HepG2 (cell line): Measurements from ENCODE around the gene NFAT5. TPM values are rescaled to one million over a fixed set of nuclear protein-coding genes. Genes with fewer than 3 reads are reported as not detected.

Experiments used
- E2F2 ChIP-seq: sonication (generic); formaldehyde crosslinking; IDR thresholded peaks from 2 replicates; pipeline ENCODE4 v1.4.0; 2020; ENCODE audit warnings: missing genetic modification reagents, borderline replicate concordance
- GLI4 ChIP-seq: sonication (generic); formaldehyde crosslinking; IDR thresholded peaks from 2 replicates; pipeline ENCODE4 v1.5.1; 2020; ENCODE audit warnings: missing genetic modification reagents, mild to moderate bottlenecking, moderate library complexity, borderline replicate concordance
- KAT2B ChIP-seq: fragments of 150-350 bp; IDR thresholded peaks from 2 replicates; pipeline ENCODE4 v1.6.1; 2014; ENCODE audit warnings: low read depth, low read length, borderline replicate concordance
- NR2F6 ChIP-seq, 2 experiments: IDR thresholded peaks; 2 replicates each; pipeline ENCODE4 v1.6.1; 2016; ENCODE audit warnings: antibody characterized with exemption in 1 of 2, mild to moderate bottlenecking in 1 of 2
- RARG ChIP-seq: sonication (generic); formaldehyde crosslinking; IDR thresholded peaks from 2 replicates; pipeline ENCODE4 v1.4.0; 2020; ENCODE audit warnings: low read depth, mild to moderate bottlenecking, missing genetic modification reagents
- REPIN1 ChIP-seq: sonication (generic); formaldehyde crosslinking; IDR thresholded peaks from 2 replicates; pipeline ENCODE4 v1.8.0; 2022; ENCODE audit warnings: missing genetic modification reagents, low read depth, mild to moderate bottlenecking, borderline replicate concordance
- SAP130 ChIP-seq: IDR thresholded peaks from 2 replicates; pipeline ENCODE4 v1.6.1; 2016; ENCODE audit warnings: low read depth
- SNRNP70 ChIP-seq: fragments of 200-400 bp; formaldehyde crosslinking; IDR thresholded peaks from 2 replicates; pipeline ENCODE4 v1.6.1; 2017; ENCODE audit warnings: mild to moderate bottlenecking, low read depth, low read length, moderate library complexity
- TAF15 ChIP-seq: fragments of 200-400 bp; formaldehyde crosslinking; IDR thresholded peaks from one replicate; pipeline ENCODE4 v1.6.1; 2018; ENCODE audit warnings: mild to moderate bottlenecking, low read depth, low read length; ENCODE audit not compliant: poor library complexity, severe bottlenecking
- U2AF1 ChIP-seq: fragments of 200-400 bp; formaldehyde crosslinking; optimal IDR thresholded peaks from 2 replicates; pipeline ENCODE3; 2017; ENCODE audit warnings: mild to moderate bottlenecking, low read depth, low read length
- YEATS2 ChIP-seq: sonication (generic); formaldehyde crosslinking; IDR thresholded peaks from 2 replicates; pipeline ENCODE4 v1.4.0; 2020; ENCODE audit warnings: missing genetic modification reagents, borderline replicate concordance
- ZBTB20 ChIP-seq: sonication (generic); formaldehyde crosslinking; IDR thresholded peaks from 2 replicates; pipeline ENCODE4 v1.8.1; 2023; ENCODE audit warnings: missing genetic modification reagents, low read depth, mild to moderate bottlenecking, borderline replicate concordance
- ZNF142 ChIP-seq: sonication (generic); formaldehyde crosslinking; IDR thresholded peaks from 2 replicates; pipeline ENCODE4 v1.4.0; 2020; ENCODE audit warnings: missing genetic modification reagents
- ZNF230 ChIP-seq: sonication (generic); formaldehyde crosslinking; IDR thresholded peaks from 2 replicates; pipeline ENCODE4 v1.4.0; 2020; ENCODE audit warnings: mild to moderate bottlenecking, missing genetic modification reagents
- ZNF331 ChIP-seq: sonication (generic); formaldehyde crosslinking; IDR thresholded peaks from 2 replicates; pipeline ENCODE4 v1.4.0; 2020; ENCODE audit warnings: missing genetic modification reagents
- ZNF484 ChIP-seq: sonication (generic); formaldehyde crosslinking; IDR thresholded peaks from 2 replicates; pipeline ENCODE4 v1.5.1; 2020; ENCODE audit warnings: mild to moderate bottlenecking, low read depth, missing genetic modification reagents, borderline replicate concordance
- ZNF710 ChIP-seq: sonication (generic); formaldehyde crosslinking; IDR thresholded peaks from 2 replicates; pipeline ENCODE4 v1.5.0; 2020; ENCODE audit warnings: mild to moderate bottlenecking, missing genetic modification reagents, borderline replicate concordance
- ZSCAN9 ChIP-seq: IDR thresholded peaks from 2 replicates; pipeline ENCODE4 v1.6.1; 2016; ENCODE audit warnings: borderline replicate concordance
- polyA plus RNA-seq, 8 experiments: library from polyadenylated mRNA; depleted of rRNA in 3 of 8; stranded (reverse) in 7 of 8; unstranded in 1 of 8; fragments of >200 nt; fragmentation: Illumina TruSeq in 4 of 8; extraction: Trizol in 4 of 8; gene quantifications; 2 replicates each; pipeline versions ENCODE4 v1.2.1 to v1.2.3, GENCODE V29; 2011 to 2016; ENCODE audit warnings: low read depth in 4 of 8, missing spikeins in 1 of 8, mixed read lengths in 1 of 8; ENCODE audit not compliant: insufficient read depth in 1 of 8
- total RNA-seq, 5 experiments: library from RNA; depleted of rRNA; stranded (reverse); fragments of >200 nt; fragmentation: Illumina TruSeq; extraction: Trizol; gene quantifications; 2 replicates each; pipeline ENCODE4 v1.2.3, GENCODE V29; 2016; ENCODE audit warnings: low read depth in 1 of 5

Gene NFAT5
- total and polyA plus RNA-seq, 2 of the 13 experiments (the other 11 are each of a cell fraction or from before 2014, with no cell fraction given) = 20.5 to 54.3 TPM

- no peak for TF ChIP-seq ZNF142 (CRISPR knock-in tag)
- no peak for TF ChIP-seq SNRNP70
- TF ChIP-seq ZNF230 = no peak
- 0 out of 2 replicates have a peak, but pooled peaks have one; percentile 0 for TF ChIP-seq SAP130 (CRISPR knock-in tag)
- no peak for TF ChIP-seq GLI4
- TF ChIP-seq ZSCAN9 (CRISPR knock-in tag) = 0 out of 2 replicates have a peak, but pooled peaks have one; percentile 17
- no peak for TF ChIP-seq REPIN1
- no peak for TF ChIP-seq ZBTB20 (CRISPR knock-in tag)
- no peak for TF ChIP-seq ZNF710 (CRISPR knock-in tag)
- TF ChIP-seq ZNF484 = no peak
- no peak for TF ChIP-seq E2F2 (CRISPR knock-in tag)
- TF ChIP-seq YEATS2 (CRISPR knock-in tag) = no peak
- no peak for TF ChIP-seq U2AF1
- no peak for TF ChIP-seq TAF15
- 0 out of 2 replicates have a peak, but pooled peaks have one; percentile 19 for TF ChIP-seq NR2F6 (IDR thresholded peaks at IDR 0.05)
- TF ChIP-seq NR2F6 (CRISPR knock-in tag; IDR thresholded peaks at IDR 0.05) = no peak
- no peak for TF ChIP-seq RARG
- TF ChIP-seq KAT2B = no peak
- no peak for TF ChIP-seq ZNF331
Observed at GRCh38 chr16:69563605-69564580, 1.9 kb upstream of the NFAT5 start (continued).
